ENCODE results near the gene NDUFS5. TPM values are rescaled to one million over a fixed set of nuclear protein-coding genes. Genes with fewer than 3 reads are reported as not detected.
A peak's percentile ranks its signal among the peaks of the same experiment; 100 is the strongest.

NDUFS5 gene
- total RNA-seq, 1 experiment from 2014 or later, result 316 TPM

GRCh38 chr1:39043513-39043912, 17.4 kb downstream of the NDUFS5 start:
- H3K4me1 ChIP-seq (ENCODE audit: control insufficient read depth, insufficient read depth, low read length), result no peaks in the 10 kb centered on the region
- TF ChIP-seq REST (IDR thresholded peaks at IDR 0.05; ENCODE audit: insufficient read depth in 1 of 2, low read depth in 2 of 2, low read length in 1 of 2) (no peak), POLR2AphosphoS5 (IDR thresholded peaks at IDR 0.05; ENCODE audit: low read depth, low read length) (no peak), TCF7L2 (IDR thresholded peaks at IDR 0.05; ENCODE audit: low read depth, low read length) (no peak), SIN3A (IDR thresholded peaks at IDR 0.05; ENCODE audit: borderline replicate concordance, insufficient read depth, low read depth, low read length) (no peak)
- ChIA-PET CTCF (no interaction called here), POLR2A (no interaction called here)
- in situ Hi-C loops (cut with HindIII; ENCODE audit: low pct_unique_long_range_greater_than_20kb, low sequenced_read_pairs), result no loop called here
- no peaks in the 10 kb centered on the region for H3K9me3 ChIP-seq (ENCODE audit: control insufficient read depth, insufficient read depth, low read depth, low read length)
- ATAC-seq, result no peak
- H3K4me3 ChIP-seq (ENCODE audit: low read depth in 2 of 2, low read length in 2 of 2), result no peak overlapping the region
- no TSS peak for BruUV-seq (replicated peaks)
- no peak for DNase-seq (ENCODE audit: low read depth, low spot score)
- no peaks in the 10 kb centered on the region for H3K27me3 ChIP-seq (ENCODE audit: control insufficient read depth, insufficient read depth, low read length)
- intact Hi-C loops (cut with micrococcal nuclease; ENCODE audit: unreplicated experiment), result no loop called here
- no peak overlapping the region for H3K27ac ChIP-seq (ENCODE audit: low read length)
- no peaks in the 10 kb centered on the region for H3K36me3 ChIP-seq (ENCODE audit: control insufficient read depth, insufficient read depth, low read length)

GRCh38 chr1:39044762-39045161, 18.6 kb downstream of the NDUFS5 start:
- ChIA-PET POLR2A (no interaction called here), CTCF (no interaction called here)
- no peaks in the 10 kb centered on the region for H3K9me3 ChIP-seq (ENCODE audit: control insufficient read depth, insufficient read depth, low read depth, low read length)
- no peak overlapping the region for H3K27ac ChIP-seq (ENCODE audit: low read length)
- H3K27me3 ChIP-seq (ENCODE audit: control insufficient read depth, insufficient read depth, low read length), result no peaks in the 10 kb centered on the region
- ATAC-seq, result peak; percentile 64
- DNase-seq (ENCODE audit: low read depth, low spot score), result no peak
- H3K36me3 ChIP-seq (ENCODE audit: control insufficient read depth, insufficient read depth, low read length), result no peaks in the 10 kb centered on the region
- no peak overlapping the region for H3K4me3 ChIP-seq (ENCODE audit: low read depth in 2 of 2, low read length in 2 of 2)
- intact Hi-C loops (cut with micrococcal nuclease; ENCODE audit: unreplicated experiment), result no loop called here
- TSS peak; percentile 42 for BruUV-seq (replicated peaks)
- H3K4me1 ChIP-seq (ENCODE audit: control insufficient read depth, insufficient read depth, low read length), result no peaks in the 10 kb centered on the region
- in situ Hi-C loops (cut with HindIII; ENCODE audit: low pct_unique_long_range_greater_than_20kb, low sequenced_read_pairs), result no loop called here
- TF ChIP-seq SIN3A (IDR thresholded peaks at IDR 0.05; ENCODE audit: borderline replicate concordance, insufficient read depth, low read depth, low read length), result no peak

- POLR2A ChIA-PET, result no interaction called here
- Histone ChIP-seq H3K36me3 (ENCODE audit: control insufficient read depth, insufficient read depth, low read length) (no peaks in the 10 kb centered on the region), H3K27ac (ENCODE audit: low read length) (no peak overlapping the region), H3K27me3 (ENCODE audit: control insufficient read depth, insufficient read depth, low read length) (no peaks in the 10 kb centered on the region), H3K4me1 (ENCODE audit: control insufficient read depth, insufficient read depth, low read length) (no peaks in the 10 kb centered on the region), H3K9me3 (ENCODE audit: control insufficient read depth, insufficient read depth, low read depth, low read length) (no peaks in the 10 kb centered on the region), H3K4me3 (ENCODE audit: low read depth in 2 of 2, low read length in 2 of 2) (no peak overlapping the region)
- no TSS peak for BruUV-seq (replicated peaks)
- CTCF ChIA-PET, result no interaction called here
- intact Hi-C loops (cut with micrococcal nuclease; ENCODE audit: unreplicated experiment) (no loop called here), in situ Hi-C loops (cut with HindIII; ENCODE audit: low pct_unique_long_range_greater_than_20kb, low sequenced_read_pairs) (no loop called here)
- ATAC-seq (peak; percentile 37), DNase-seq (ENCODE audit: low read depth, low spot score) (no peak)
- TF ChIP-seq CTCF (IDR thresholded peaks at IDR 0.05) (no peak), SIN3A (IDR thresholded peaks at IDR 0.05; ENCODE audit: borderline replicate concordance, insufficient read depth, low read depth, low read length) (no peak), REST (IDR thresholded peaks at IDR 0.05; ENCODE audit: insufficient read depth in 1 of 2, low read depth in 2 of 2, low read length in 1 of 2) (no peak), POLR2AphosphoS5 (IDR thresholded peaks at IDR 0.05; ENCODE audit: low read depth, low read length) (no peak), TCF7L2 (IDR thresholded peaks at IDR 0.05; ENCODE audit: low read depth, low read length) (no peak)
These were observed 19.1 kb downstream of the NDUFS5 start for GRCh38 chr1:39045231-39045630.

Measured in Panc1 (cell line).